LNCAP (cell line): ENCODE results near the gene GLS2.

Experiments
- CTCF ChIP-seq: fragments of 450-650 bp; IDR thresholded peaks from 2 replicates; pipeline ENCODE4 v1.5.1; 2017; ENCODE audit warnings: mild to moderate bottlenecking

Gene GLS2

GRCh38 chr12:56451147-56451546, 36.8 kb downstream of the GLS2 start:
- TF ChIP-seq CTCF: no peak

GRCh38 chr12:56450241-56450640, 37.7 kb downstream of the GLS2 start:
- no peak for TF ChIP-seq CTCF

GRCh38 chr12:56449622-56449984, 38.4 kb downstream of the GLS2 start:
- TF ChIP-seq CTCF: no peak

- no peak for TF ChIP-seq CTCF
Observed at GRCh38 chr12:56448860-56449621, 38.9 kb downstream of the GLS2 start, which contains the start of gene TIMELESS. TIMELESS (minus strand) TSS chr12:56449426; CDS start chr12:56434170, 15,256 bp downstream.

GRCh38 chr12:56437430-56438176, 50.4 kb downstream of the GLS2 start:
- no peak for TF ChIP-seq CTCF

GRCh38 chr12:56434828-56435227, 53.1 kb downstream of the GLS2 start:
- TF ChIP-seq CTCF: no peak

- no peak for TF ChIP-seq CTCF
Observed at GRCh38 chr12:56431850-56432249, 56.1 kb downstream of the GLS2 start.
